GM13976 (cell line): ENCODE results near the gene HAPSTR1.
"Not testable (repeated sequence)": the region's sequence is repeated elsewhere in the genome, so short reads cannot be mapped to it uniquely, and the experiment has no call there.

Experiments
- DNase-seq: peaks from one replicate; pipeline ENCODE4 v3.0.0; 2012; ENCODE audit warnings: low spot score
- in situ Hi-C: fragments of 300-500 bp; cut with MboI; formaldehyde crosslinking; loops from one replicate; pipeline ENCODE4 v1.12.0; 2022; ENCODE audit warnings: low sequenced_read_pairs, mixed read lengths, inconsistent platforms; ENCODE audit not compliant: unreplicated experiment
- TF ChIP-seq, protein P1 (sequence below): IDR thresholded peaks from 2 replicates; pipeline ENCODE4 v1.5.1; 2012; ENCODE audit warnings: borderline replicate concordance, mild to moderate bottlenecking; ENCODE audit not compliant: insufficient read depth; ENCODE audit errors: extremely low read depth, missing control alignments, control extremely low read depth

The HAPSTR1 gene

DNA sequence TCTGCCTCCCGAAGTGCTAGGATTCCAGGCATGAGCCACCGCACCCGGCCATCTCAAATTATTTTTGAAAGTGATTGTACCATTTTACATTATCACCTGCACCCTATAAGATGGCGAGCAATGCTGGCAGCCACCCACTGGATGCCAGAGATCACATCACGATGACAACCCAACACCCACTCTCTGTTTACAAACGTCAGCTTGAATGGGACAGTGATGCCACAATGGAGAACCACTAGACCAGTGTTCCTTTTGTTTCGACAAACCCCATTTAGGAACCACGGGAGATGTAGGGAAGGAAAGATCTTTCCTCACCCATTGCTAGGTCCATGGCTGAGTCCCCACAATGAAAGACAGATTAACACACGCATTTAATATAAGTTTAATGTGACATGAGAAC is 20.1 kb upstream of the HAPSTR1 start:
- DNase-seq: no peak
- in situ Hi-C loops: no loop called here

DNA sequence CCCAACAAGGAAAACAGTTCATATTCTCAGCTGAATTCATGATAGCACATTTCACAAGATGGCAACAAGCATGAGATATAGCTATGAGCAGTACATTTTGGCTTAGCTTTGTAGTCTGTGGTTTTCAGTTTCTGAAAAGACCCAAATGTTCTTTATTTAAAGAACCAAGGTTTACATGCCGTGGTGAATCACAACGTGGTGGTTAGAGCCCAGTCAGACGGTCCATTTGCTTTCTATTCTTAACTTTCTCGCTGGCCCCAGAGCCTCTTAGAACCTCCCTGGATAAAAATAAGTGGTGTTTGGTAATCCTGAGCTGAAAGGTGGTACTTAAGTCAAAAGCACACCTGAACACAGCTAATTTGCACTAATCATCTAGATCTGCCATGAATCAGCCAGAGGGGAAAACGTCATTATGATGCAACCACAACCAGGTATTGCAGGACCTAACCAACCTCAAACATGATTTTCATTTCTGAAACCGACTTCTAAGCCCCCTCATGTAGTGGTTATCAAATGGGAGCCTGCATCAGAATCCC is 18.6 kb upstream of the HAPSTR1 start:
- in situ Hi-C loops: no loop called here
- peak; percentile 48 for DNase-seq

More for the DNA sequence above, 20.1 kb upstream of the HAPSTR1 start:
- TF ChIP-seq, protein P1, sequence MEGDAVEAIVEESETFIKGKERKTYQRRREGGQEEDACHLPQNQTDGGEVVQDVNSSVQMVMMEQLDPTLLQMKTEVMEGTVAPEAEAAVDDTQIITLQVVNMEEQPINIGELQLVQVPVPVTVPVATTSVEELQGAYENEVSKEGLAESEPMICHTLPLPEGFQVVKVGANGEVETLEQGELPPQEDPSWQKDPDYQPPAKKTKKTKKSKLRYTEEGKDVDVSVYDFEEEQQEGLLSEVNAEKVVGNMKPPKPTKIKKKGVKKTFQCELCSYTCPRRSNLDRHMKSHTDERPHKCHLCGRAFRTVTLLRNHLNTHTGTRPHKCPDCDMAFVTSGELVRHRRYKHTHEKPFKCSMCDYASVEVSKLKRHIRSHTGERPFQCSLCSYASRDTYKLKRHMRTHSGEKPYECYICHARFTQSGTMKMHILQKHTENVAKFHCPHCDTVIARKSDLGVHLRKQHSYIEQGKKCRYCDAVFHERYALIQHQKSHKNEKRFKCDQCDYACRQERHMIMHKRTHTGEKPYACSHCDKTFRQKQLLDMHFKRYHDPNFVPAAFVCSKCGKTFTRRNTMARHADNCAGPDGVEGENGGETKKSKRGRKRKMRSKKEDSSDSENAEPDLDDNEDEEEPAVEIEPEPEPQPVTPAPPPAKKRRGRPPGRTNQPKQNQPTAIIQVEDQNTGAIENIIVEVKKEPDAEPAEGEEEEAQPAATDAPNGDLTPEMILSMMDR: no peak

DNA sequence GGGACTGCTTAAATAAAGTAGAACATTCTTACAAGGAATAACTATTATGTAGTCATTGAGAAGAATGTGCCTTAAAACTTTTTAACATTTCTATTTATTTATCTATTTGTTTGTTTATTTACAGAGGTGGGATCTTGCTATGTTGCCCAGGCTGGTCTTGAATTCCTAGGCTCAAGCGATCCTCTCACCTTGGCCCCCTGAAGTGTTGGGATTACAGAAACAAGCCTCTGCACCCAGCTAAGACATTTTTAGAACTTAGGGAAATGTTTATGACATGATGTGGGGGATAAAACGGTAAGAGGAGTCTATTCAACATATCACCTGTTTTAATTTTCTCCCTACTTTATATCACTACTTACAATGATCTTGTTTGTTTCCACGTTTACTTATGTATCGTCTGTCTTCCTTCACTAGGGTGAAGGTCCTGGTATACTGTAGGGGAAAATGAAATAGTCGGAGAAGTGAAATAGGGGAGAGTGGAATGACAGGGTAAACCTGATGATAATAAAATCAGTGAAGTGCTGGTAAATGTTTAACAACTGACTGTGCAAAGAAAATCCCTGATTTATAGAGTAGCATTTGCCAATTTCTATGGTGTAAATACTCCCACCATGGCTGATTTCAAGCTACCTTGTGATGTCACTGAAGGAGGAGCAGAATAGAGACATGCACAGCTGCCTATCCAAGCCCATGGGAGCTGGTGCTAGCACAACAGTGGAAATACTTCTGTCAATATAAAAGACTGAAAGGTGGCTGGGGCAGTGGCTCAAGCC is 16.0 kb upstream of the HAPSTR1 start:
- TF ChIP-seq, protein P1: no peak
- in situ Hi-C loops: no loop called here
- no peak for DNase-seq

More for the DNA sequence above, 18.6 kb upstream of the HAPSTR1 start:
- TF ChIP-seq, protein P1: no peak

DNA sequence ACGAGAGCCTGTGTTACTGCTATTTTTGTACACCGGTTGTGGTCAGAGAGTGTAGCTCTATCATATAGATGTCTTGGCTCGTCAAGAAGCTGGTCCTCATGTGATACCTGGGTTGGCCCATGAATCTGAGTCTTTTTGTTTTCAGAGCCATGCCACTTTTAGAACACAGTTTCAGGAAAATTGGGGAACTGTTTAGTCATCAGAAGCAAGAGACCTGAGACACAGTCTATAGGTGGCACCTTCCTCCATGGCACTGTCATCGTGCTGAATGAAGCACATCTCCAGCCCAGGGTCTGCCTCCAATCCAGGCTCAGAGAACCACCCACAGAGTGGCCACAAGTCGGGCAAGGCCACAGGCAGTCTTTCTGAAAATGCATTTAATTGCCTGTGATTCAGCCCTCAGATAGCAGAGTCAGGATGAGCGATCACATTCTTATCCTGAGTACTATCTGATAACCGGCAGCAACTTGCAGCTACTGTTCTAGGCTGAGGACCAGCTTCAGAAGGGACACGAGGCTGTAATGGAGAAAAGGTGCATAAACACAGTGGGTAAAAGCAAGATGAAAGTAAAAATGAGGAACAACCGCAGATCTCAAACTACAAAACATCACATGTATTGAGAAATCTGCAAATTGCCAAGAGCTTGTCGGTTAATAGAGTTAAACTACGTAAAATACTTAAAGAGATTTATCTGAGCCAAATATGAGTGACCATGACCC is 14.2 kb upstream of the HAPSTR1 start:
- DNase-seq: no peak
- in situ Hi-C loops: no loop called here
- TF ChIP-seq, protein P1: no peak

DNA sequence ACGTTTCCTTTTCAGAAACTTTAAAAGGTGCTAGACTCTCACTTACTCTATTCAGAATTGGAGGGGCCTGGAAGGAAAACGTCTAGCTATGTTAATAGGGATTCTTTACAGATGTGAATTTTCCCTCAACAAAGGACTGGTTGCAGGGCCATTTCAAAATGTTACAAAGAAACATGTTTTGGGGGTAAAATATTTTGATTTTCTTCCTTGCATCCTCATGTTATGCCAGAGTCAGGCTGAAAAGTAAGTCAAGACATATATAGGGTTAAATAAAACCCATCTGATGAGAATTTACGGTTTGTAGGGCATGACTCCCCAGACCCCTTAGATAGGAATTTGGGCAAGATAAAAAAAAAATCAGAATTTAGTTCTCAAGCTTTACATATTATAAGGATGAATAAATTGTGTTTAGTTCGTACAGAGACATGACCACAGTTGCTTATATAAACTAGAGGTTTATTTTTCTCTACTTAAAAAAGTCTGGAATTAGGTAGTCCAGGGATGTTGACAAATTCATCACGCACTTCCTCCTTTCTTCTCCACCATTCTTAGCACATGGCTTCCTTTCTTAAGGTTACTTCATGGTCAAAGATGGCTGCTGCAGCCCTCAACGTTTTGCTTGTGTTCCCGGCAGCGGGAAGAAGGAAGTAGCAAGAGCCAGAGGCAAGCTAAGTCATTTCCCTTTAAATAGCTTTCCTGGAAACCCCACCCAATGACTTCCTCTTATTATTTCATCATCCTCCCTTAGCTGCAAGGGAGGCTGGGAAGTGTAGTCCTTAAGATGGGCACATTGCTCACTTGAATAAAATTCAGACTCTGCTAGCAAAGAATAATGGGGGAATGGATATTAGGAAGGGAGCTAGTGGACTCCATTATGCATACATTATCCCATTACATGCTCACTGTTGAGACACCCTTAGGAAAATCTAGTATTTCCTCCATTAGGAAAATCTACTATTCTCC is 12.7 kb upstream of the HAPSTR1 start:
- peak; percentile 54 for DNase-seq
- in situ Hi-C loops: not testable (repeated sequence)

DNA sequence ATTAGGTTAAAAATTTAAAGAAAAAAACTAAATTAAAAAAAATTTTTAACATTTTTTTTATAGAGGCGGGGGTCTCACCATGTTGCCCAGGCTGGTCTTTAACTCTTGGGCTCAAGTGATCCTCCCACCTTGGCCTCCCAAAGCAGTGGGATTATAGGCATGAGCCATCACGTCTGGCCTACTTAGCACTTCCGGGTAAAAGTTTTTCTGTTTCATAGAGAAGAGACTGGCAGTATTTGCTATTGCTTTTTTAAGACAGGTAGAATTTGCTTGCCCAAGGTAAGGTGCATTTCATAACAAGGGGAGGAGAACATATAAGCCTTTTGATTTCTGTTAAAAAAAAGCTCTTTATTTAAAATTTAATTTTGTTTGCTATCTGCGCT is 12.0 kb upstream of the HAPSTR1 start:
- no peak for DNase-seq
- in situ Hi-C loops: no loop called here
- TF ChIP-seq, protein P1: no peak
